Measurements from ENCODE around the gene EVX1. TPM values are rescaled to one million over a fixed set of nuclear protein-coding genes. Genes with fewer than 3 reads are reported as not detected.

EVX1 gene
- total RNA-seq, 1 experiment from 2014 or later, result not detected

DNA sequence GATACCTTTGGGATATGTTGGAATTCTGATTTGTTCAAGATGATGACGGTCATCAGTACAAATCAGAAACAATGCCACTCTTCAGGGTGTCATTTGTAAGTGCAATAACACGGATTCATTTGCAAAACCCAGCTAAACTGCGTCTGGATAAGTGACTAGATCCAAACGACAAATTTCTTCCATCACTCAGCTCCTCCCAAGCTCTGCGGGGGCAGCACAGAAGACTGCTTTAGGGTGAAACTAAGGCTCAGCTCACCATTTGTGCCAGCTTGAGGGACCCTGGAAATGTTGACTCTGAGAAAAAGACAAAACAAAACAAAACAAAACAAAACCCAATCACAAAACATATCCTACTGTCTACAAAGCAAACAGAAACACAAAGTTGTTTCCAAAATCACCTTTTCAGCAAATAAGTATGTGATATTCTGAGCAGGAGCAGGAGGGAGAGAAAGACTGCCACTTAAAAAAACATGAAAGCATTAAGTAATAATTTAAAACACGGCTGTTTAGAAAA is 8.0 kb downstream of the EVX1 start:
- no peak for DNase-seq
- Mint-ChIP-seq H3K9me3 (ENCODE audit: low read depth, unreplicated experiment) (no peaks in the 10 kb centered on the region), H3K27me3 (ENCODE audit: unreplicated experiment) (peaks cover 88% of the 10 kb centered on the region), H3K4me1 (ENCODE audit: low read depth, unreplicated experiment) (peaks cover 8% of the 10 kb centered on the region), H3K4me3 (ENCODE audit: low read depth, unreplicated experiment) (no peak overlapping the region), H3K36me3 (ENCODE audit: insufficient read depth, unreplicated experiment) (peaks cover 9% of the 10 kb centered on the region), H3K27ac (ENCODE audit: unreplicated experiment) (no peak overlapping the region)
- TF ChIP-seq CTCF (IDR thresholded peaks at IDR 0.05; ENCODE audit: unreplicated experiment), result no peak
- no TSS peak for BruUV-seq (replicated peaks)
- CTCF ChIA-PET, result no interaction called here
- intact Hi-C loops (cut with micrococcal nuclease; ENCODE audit: unreplicated experiment), result no loop called here

- Mint-ChIP-seq H3K36me3 (ENCODE audit: insufficient read depth, unreplicated experiment) (peaks cover 4% of the 10 kb centered on the region), H3K27ac (ENCODE audit: unreplicated experiment) (no peak overlapping the region), H3K4me3 (ENCODE audit: low read depth, unreplicated experiment) (no peak overlapping the region), H3K27me3 (ENCODE audit: unreplicated experiment) (peaks cover 83% of the 10 kb centered on the region), H3K9me3 (ENCODE audit: low read depth, unreplicated experiment) (no peaks in the 10 kb centered on the region), H3K4me1 (ENCODE audit: low read depth, unreplicated experiment) (peaks cover 8% of the 10 kb centered on the region)
- DNase-seq, result no peak
- no peak for TF ChIP-seq CTCF (IDR thresholded peaks at IDR 0.05; ENCODE audit: unreplicated experiment)
- BruUV-seq (replicated peaks), result no TSS peak
- intact Hi-C loops (cut with micrococcal nuclease; ENCODE audit: unreplicated experiment), result no loop called here
- CTCF ChIA-PET, result no interaction called here
Observed at GRCh38 chr7:27251136-27251651, 8.6 kb downstream of the EVX1 start.

- Mint-ChIP-seq H3K4me3 (ENCODE audit: low read depth, unreplicated experiment) (peak overlapping the region; percentile 29), H3K27ac (ENCODE audit: unreplicated experiment) (no peak overlapping the region), H3K4me1 (ENCODE audit: low read depth, unreplicated experiment) (peaks cover 8% of the 10 kb centered on the region), H3K27me3 (ENCODE audit: unreplicated experiment) (peaks cover 75% of the 10 kb centered on the region), H3K9me3 (ENCODE audit: low read depth, unreplicated experiment) (no peaks in the 10 kb centered on the region), H3K36me3 (ENCODE audit: insufficient read depth, unreplicated experiment) (no peaks in the 10 kb centered on the region)
- DNase-seq, result no peak
- no peak for TF ChIP-seq CTCF (IDR thresholded peaks at IDR 0.05; ENCODE audit: unreplicated experiment)
- intact Hi-C loops (cut with micrococcal nuclease; ENCODE audit: unreplicated experiment), result no loop called here
- no TSS peak for BruUV-seq (replicated peaks)
- CTCF ChIA-PET, result interaction anchor here (0.8 kb wide), 1 partner anchor 12 kb away, joined by 4 read pairs; no protein-coding TSS in a partner anchor
Observed at GRCh38 chr7:27251652-27252590, 9.3 kb downstream of the EVX1 start.

- H3K9me3 Mint-ChIP-seq (ENCODE audit: low read depth, unreplicated experiment), result no peaks in the 10 kb centered on the region
- H3K36me3 Mint-ChIP-seq (ENCODE audit: insufficient read depth, unreplicated experiment), result no peaks in the 10 kb centered on the region
- peaks cover 48% of the 10 kb centered on the region for H3K27me3 Mint-ChIP-seq (ENCODE audit: unreplicated experiment)
- H3K27ac Mint-ChIP-seq (ENCODE audit: unreplicated experiment), result no peak overlapping the region
- CTCF ChIA-PET, result no interaction called here
- no peak for DNase-seq
- H3K4me3 Mint-ChIP-seq (ENCODE audit: low read depth, unreplicated experiment), result no peak overlapping the region
- TF ChIP-seq CTCF (IDR thresholded peaks at IDR 0.05; ENCODE audit: unreplicated experiment), result no peak
- H3K4me1 Mint-ChIP-seq (ENCODE audit: low read depth, unreplicated experiment), result peaks cover 8% of the 10 kb centered on the region
- no TSS peak for BruUV-seq (replicated peaks)
- intact Hi-C loops (cut with micrococcal nuclease; ENCODE audit: unreplicated experiment), result no loop called here
Observed at GRCh38 chr7:27254625-27255024, 12.0 kb downstream of the EVX1 start.

All from Calu3 (cell line).